PC-9 (cell line): ENCODE results near the gene KIAA0232. TPM values are rescaled to one million over a fixed set of nuclear protein-coding genes. Genes with fewer than 3 reads are reported as not detected.

Experiments
- BruUV-seq: library from RNA; stranded (reverse); fragments of 400-500 nt; replicated peaks from 2 replicates; lab custom pipeline; 2021; lab: Mats Ljungman, UMichigan
- CTCF ChIA-PET: fragments of 300-600 bp; sonication (Branson Sonifier 250); formaldehyde crosslinking; loops from one replicate; lab custom pipeline; 2022; ENCODE audit warnings: antibody characterized with exemption; lab: Charles Lee
- POLR2A ChIA-PET: fragments of 300-600 bp; sonication (Branson Sonifier 250); formaldehyde crosslinking; loops from one replicate; lab custom pipeline; 2022; ENCODE audit warnings: antibody characterized with exemption; ENCODE audit not compliant: unreplicated experiment; lab: Charles Lee
- DNase-seq, 2 experiments: peaks; one replicate each; pipeline versions ENCODE4 v3.0.0 to v3.0.0-alpha.2; 2015 to 2022; ENCODE audit warnings: mixed read lengths in 1 of 2
- H2AFZ ChIP-seq: fragments of 200-600 bp; sonication (generic); 2 replicates; pipeline ENCODE4 v1.8.1; 2017; ENCODE audit warnings: antibody characterized with exemption
- H3F3A ChIP-seq: fragments of 200-600 bp; sonication (generic); 2 replicates; pipeline ENCODE4 v1.8.1; 2017; ENCODE audit warnings: antibody characterized with exemption, mild to moderate bottlenecking, low read depth; ENCODE audit not compliant: insufficient read depth
- H3K27ac ChIP-seq: fragments of 200-600 bp; sonication (generic); 2 replicates; pipeline ENCODE4 v1.6.1; 2016; ENCODE audit warnings: mixed run types
- H3K27me3 ChIP-seq: fragments of 200-600 bp; sonication (generic); 2 replicates; pipeline ENCODE4 v1.6.1; 2016; ENCODE audit warnings: low read depth, mixed run types; ENCODE audit not compliant: insufficient read depth
- H3K36me3 ChIP-seq: fragments of 200-600 bp; sonication (generic); 2 replicates; pipeline ENCODE4 v1.6.1; 2016; ENCODE audit warnings: low read depth, mixed run types
- H3K4me1 ChIP-seq: fragments of 200-600 bp; sonication (generic); replicated peaks from 2 replicates; pipeline ENCODE4 v1.6.1; 2016; ENCODE audit warnings: mixed run types; ENCODE audit not compliant: insufficient read depth
- H3K4me2 ChIP-seq: fragments of 200-600 bp; sonication (generic); 2 replicates; pipeline ENCODE4 v1.6.1; 2017; ENCODE audit warnings: mixed run types
- H3K4me3 ChIP-seq: fragments of 200-600 bp; sonication (generic); 2 replicates; pipeline ENCODE4 v1.6.1; 2016; ENCODE audit warnings: mixed run types
- H3K79me2 ChIP-seq: fragments of 200-600 bp; sonication (generic); 2 replicates; pipeline ENCODE4 v1.6.1; 2017; ENCODE audit warnings: low read depth, mixed run types
- H3K9me2 ChIP-seq: fragments of 200-600 bp; sonication (generic); 2 replicates; pipeline ENCODE4 v1.8.1; 2017; ENCODE audit warnings: mild to moderate bottlenecking; ENCODE audit not compliant: insufficient read depth
- H3K9me3 ChIP-seq: fragments of 200-600 bp; sonication (generic); 2 replicates; pipeline ENCODE4 v1.8.1; 2016; ENCODE audit warnings: low read depth; ENCODE audit not compliant: insufficient read depth
- H4K20me1 ChIP-seq: fragments of 200-600 bp; sonication (generic); 2 replicates; pipeline ENCODE4 v1.8.1; 2017; ENCODE audit not compliant: insufficient read depth
- EZH2 ChIP-seq: fragments of 200-600 bp; sonication (generic); IDR thresholded peaks from 2 replicates; pipeline ENCODE4 v1.8.0; 2017; ENCODE audit warnings: antibody characterized with exemption, low read depth
- intact Hi-C: fragments of 100-400 bp; cut with micrococcal nuclease; formaldehyde crosslinking; loops from one replicate; pipeline ENCODE4 v1.10.0; 2022; ENCODE audit not compliant: unreplicated experiment
- total RNA-seq: library from RNA; stranded (reverse); gene quantifications from 2 replicates; pipeline ENCODE4 v1.2.3, GENCODE V29; 2021
- TF ChIP-seq, protein P1 (sequence below): fragments of 200-600 bp; sonication (generic); conservative IDR thresholded peaks from 2 replicates; pipeline ENCODE4 v1.6.1; 2017; ENCODE audit warnings: mixed run types, antibody characterized with exemption, mild to moderate bottlenecking, moderate library complexity

Gene KIAA0232
- total RNA-seq, 1 experiment from 2014 or later, result 24.7 TPM

DNA sequence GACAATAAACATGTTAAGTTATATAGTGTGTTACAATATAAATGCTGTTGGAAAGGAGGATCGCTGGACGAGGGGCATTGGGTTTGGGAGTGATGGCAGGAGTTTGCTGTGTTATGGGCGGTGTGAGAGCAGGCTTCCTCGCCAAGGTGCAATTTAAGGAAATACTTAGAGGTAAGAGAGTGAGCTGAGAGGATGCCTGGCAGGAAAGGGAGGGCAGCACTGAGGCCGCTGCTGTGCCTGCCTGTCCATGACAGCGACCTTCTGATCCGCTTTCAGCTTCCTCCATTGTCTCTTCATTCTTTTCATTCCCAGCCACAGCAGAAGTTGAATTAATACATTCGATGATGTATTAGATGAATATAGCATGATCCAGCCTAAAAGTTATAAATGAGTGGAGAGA lies 85.9 kb downstream of the KIAA0232 start:
- no TSS peak for BruUV-seq
- intact Hi-C loops, result no loop called here

DNA sequence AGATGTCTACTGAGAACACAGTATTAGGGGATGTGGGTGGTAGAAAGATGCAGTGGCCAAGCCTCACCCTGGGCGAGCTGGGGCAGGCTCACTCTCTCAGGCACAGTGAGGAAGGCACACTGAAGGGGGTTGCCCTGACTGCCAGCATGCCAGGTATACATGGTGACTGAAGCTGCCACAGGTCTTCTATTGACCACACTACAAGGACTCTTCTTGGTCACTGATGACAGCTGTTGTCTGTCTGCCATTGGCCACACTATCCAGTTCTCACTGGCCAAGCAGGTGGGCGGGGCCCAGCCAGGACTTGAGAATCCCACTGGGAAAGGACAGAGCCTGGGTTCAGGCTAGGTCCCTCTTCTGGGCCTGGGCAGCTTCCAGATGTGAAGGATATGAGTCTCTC lies 87.4 kb downstream of the KIAA0232 start:
- no TSS peak for BruUV-seq
- no peak for DNase-seq
- H3K4me1 ChIP-seq, result no peaks in the 10 kb centered on the region
- H3K27ac ChIP-seq, result no peak overlapping the region
- no peaks in the 10 kb centered on the region; the same call in 1 of the 2 replicates for H3K36me3 ChIP-seq
- H3K9me2 ChIP-seq, result no peaks in the 10 kb centered on the region
- peaks cover 9% of the 10 kb centered on the region for H4K20me1 ChIP-seq
- ChIA-PET CTCF (no interaction called here), POLR2A (no interaction called here)
- H2AFZ ChIP-seq, result no peak overlapping the region
- TF ChIP-seq, protein P1, sequence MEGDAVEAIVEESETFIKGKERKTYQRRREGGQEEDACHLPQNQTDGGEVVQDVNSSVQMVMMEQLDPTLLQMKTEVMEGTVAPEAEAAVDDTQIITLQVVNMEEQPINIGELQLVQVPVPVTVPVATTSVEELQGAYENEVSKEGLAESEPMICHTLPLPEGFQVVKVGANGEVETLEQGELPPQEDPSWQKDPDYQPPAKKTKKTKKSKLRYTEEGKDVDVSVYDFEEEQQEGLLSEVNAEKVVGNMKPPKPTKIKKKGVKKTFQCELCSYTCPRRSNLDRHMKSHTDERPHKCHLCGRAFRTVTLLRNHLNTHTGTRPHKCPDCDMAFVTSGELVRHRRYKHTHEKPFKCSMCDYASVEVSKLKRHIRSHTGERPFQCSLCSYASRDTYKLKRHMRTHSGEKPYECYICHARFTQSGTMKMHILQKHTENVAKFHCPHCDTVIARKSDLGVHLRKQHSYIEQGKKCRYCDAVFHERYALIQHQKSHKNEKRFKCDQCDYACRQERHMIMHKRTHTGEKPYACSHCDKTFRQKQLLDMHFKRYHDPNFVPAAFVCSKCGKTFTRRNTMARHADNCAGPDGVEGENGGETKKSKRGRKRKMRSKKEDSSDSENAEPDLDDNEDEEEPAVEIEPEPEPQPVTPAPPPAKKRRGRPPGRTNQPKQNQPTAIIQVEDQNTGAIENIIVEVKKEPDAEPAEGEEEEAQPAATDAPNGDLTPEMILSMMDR, result no peak
- no peak for TF ChIP-seq EZH2
- H3K9me3 ChIP-seq, result no peaks in the 10 kb centered on the region
- peaks cover 3% of the 10 kb centered on the region; the same call in 1 of the 2 replicates for H3F3A ChIP-seq
- H3K4me2 ChIP-seq, result no peak overlapping the region
- intact Hi-C loops, result loop anchor here (5.0 to 10.0 kb wide), 2 partner anchors 88 to 315 kb away; partner anchors contain the start of gene KIAA0232
- no peaks in the 10 kb centered on the region for H3K27me3 ChIP-seq
- H3K4me3 ChIP-seq, result no peak overlapping the region
- H3K79me2 ChIP-seq, result no peaks in the 10 kb centered on the region

More for the DNA sequence above, 85.9 kb downstream of the KIAA0232 start:
- H3F3A ChIP-seq, result peaks cover 3% of the 10 kb centered on the region; the same call in 1 of the 2 replicates
- no peaks in the 10 kb centered on the region for H3K9me2 ChIP-seq
- no peak for DNase-seq
- no peaks in the 10 kb centered on the region for H3K4me1 ChIP-seq
- no peaks in the 10 kb centered on the region for H3K9me3 ChIP-seq
- H4K20me1 ChIP-seq, result peaks cover 4% of the 10 kb centered on the region
- no peak overlapping the region for H2AFZ ChIP-seq
- no peak overlapping the region for H3K27ac ChIP-seq
- no peaks in the 10 kb centered on the region; the same call in 1 of the 2 replicates for H3K36me3 ChIP-seq
- H3K27me3 ChIP-seq, result no peaks in the 10 kb centered on the region
- H3K4me2 ChIP-seq, result no peak overlapping the region
- ChIA-PET CTCF (no interaction called here), POLR2A (no interaction called here)
- TF ChIP-seq EZH2, result no peak
- TF ChIP-seq, protein P1, result no peak
- no peak overlapping the region for H3K4me3 ChIP-seq
- H3K79me2 ChIP-seq, result no peaks in the 10 kb centered on the region

DNA sequence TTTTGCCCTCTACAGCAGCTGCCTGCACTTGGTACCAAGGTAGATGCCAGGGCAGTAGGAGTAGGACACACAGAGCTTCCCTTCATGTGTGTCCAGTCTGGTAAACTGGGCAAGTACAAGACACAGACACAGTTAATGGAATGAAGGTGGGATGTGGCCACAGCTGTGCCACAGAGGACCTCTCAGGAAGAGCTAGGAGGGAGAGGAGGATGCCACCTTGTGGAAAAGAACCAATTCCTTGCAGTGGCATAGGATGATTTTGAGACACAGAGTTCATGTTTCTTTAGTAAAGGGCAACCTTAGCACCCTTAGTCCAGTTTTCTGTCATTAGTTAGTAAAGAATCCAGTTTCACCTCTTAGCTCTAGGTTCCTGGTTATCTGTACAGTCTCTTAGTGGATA lies 90.8 kb downstream of the KIAA0232 start:
- Histone ChIP-seq H2AFZ (no peak overlapping the region), H3K4me2 (no peak overlapping the region), H3K79me2 (no peaks in the 10 kb centered on the region), H3K27ac (no peak overlapping the region), H3K4me3 (no peak overlapping the region), H3K36me3 (peaks cover 6% of the 10 kb centered on the region; the same call in 1 of the 2 replicates), H3K9me3 (no peaks in the 10 kb centered on the region), H3F3A (no peaks in the 10 kb centered on the region; the same call in 1 of the 2 replicates), H3K27me3 (no peaks in the 10 kb centered on the region), H3K4me1 (no peaks in the 10 kb centered on the region), H3K9me2 (no peaks in the 10 kb centered on the region), H4K20me1 (peaks cover 5% of the 10 kb centered on the region; the same call in 1 of the 2 replicates)
- ChIA-PET POLR2A (interaction anchor here (0.6 kb wide), 1 partner anchor 170 kb away, joined by 3 read pairs; the partner anchor contains the start of gene TADA2B), CTCF (interaction anchor here (0.5 to 2.1 kb wide), 8 partner anchors 14 to 198 kb away, joined by 3 to 10 read pairs (median 3); no protein-coding TSS in a partner anchor)
- BruUV-seq, result no TSS peak
- no peak for DNase-seq
- intact Hi-C loops, result loop anchor here (1.0 to 10.0 kb wide), 3 partner anchors 91 to 318 kb away; partner anchors contain the start of gene KIAA0232
- no peak for TF ChIP-seq EZH2
- TF ChIP-seq, protein P1, result no peak
